Subcutaneous abdominal adipose tissue (tissue), 5 donors: ENCODE data around the gene GBP7.

ENCODE experiments used
- H3K27ac ChIP-seq: one replicate; pipeline ENCODE4 v1.7.0; 2013; ENCODE audit warnings: low read depth, mild to moderate bottlenecking, inconsistent platforms, low read length, moderate library complexity
- H3K27me3 ChIP-seq, 5 donors: one replicate each; pipeline ENCODE4 v1.7.0; 2013; ENCODE audit warnings: low read length in 5 of 5, inconsistent platforms in 1 of 5; ENCODE audit not compliant: control insufficient read depth in 5 of 5, insufficient read depth in 4 of 5
- H3K36me3 ChIP-seq, 5 donors: one replicate each; pipeline ENCODE4 v1.7.0; 2013; ENCODE audit warnings: low read length in 5 of 5; ENCODE audit not compliant: control insufficient read depth in 5 of 5, insufficient read depth in 5 of 5
- H3K4me1 ChIP-seq, 5 donors: one replicate each; pipeline ENCODE4 v1.7.0; 2013; ENCODE audit warnings: low read length in 5 of 5, mild to moderate bottlenecking in 3 of 5, moderate library complexity in 1 of 5; ENCODE audit not compliant: control insufficient read depth in 5 of 5, insufficient read depth in 5 of 5
- H3K4me3 ChIP-seq, 5 donors: one replicate each; pipeline ENCODE4 v1.7.0; 2013; ENCODE audit warnings: low read length in 5 of 5, low read depth in 1 of 5
- H3K9ac ChIP-seq, 5 donors: one replicate each; pipeline ENCODE4 v1.7.0; 2013; ENCODE audit warnings: low read length in 5 of 5, mild to moderate bottlenecking in 4 of 5, moderate library complexity in 3 of 5
- H3K9me3 ChIP-seq, 5 donors: one replicate each; pipeline ENCODE4 v1.7.0; 2013; ENCODE audit warnings: low read length in 5 of 5; ENCODE audit not compliant: control insufficient read depth in 5 of 5
- donor health status: healthy.
- donor health status: healthy.
- donor health status: healthy.
- donor health status: healthy.
- donor health status: healthy.

Gene GBP7

GRCh38 chr1:89172468-89173143, 3.2 kb downstream of the GBP7 start:
- Histone ChIP-seq H3K27me3 (no peaks in the 10 kb centered on the region), H3K4me3 (no peak overlapping the region), H3K27ac (no peak overlapping the region), H3K36me3 (no peaks in the 10 kb centered on the region), H3K9me3 (no peaks in the 10 kb centered on the region), H3K9ac (no peak overlapping the region), H3K4me1 (no peaks in the 10 kb centered on the region)

- Histone ChIP-seq H3K4me1 (no peaks in the 10 kb centered on the region), H3K9ac (no peak overlapping the region), H3K9me3 (no peaks in the 10 kb centered on the region), H3K36me3 (no peaks in the 10 kb centered on the region), H3K4me3 (no peak overlapping the region), H3K27me3 (no peaks in the 10 kb centered on the region), H3K27ac (no peak overlapping the region)
These were observed 4.8 kb downstream of the GBP7 start for GRCh38 chr1:89171067-89171438.

- Histone ChIP-seq H3K4me3 (no peak overlapping the region), H3K4me1 (no peaks in the 10 kb centered on the region), H3K9me3 (no peaks in the 10 kb centered on the region), H3K36me3 (no peaks in the 10 kb centered on the region), H3K27me3 (no peaks in the 10 kb centered on the region), H3K27ac (no peak overlapping the region), H3K9ac (no peak overlapping the region)
These were observed 5.4 kb downstream of the GBP7 start for GRCh38 chr1:89170170-89171066.

DNA sequence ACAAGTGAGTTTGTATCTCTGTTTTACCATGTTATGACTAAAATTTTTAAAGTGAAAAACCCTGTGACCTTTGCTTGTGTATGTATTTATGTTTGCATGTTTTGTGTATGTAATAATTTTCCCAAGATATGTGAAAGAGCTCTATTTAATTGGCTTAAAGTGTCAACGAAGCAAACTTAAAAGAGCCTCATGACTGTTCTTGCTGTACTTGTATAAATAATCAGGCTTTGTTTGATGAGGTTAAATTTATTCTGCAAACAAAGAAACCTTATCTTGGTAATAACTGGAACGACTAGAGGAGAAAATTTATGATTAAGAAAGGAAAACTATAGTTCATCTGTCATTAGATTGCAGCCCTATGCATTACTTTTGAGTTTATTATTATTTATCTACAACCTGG, 6.6 kb downstream of the GBP7 start:
- Histone ChIP-seq H3K36me3 (no peaks in the 10 kb centered on the region), H3K27me3 (no peaks in the 10 kb centered on the region), H3K4me1 (no peaks in the 10 kb centered on the region), H3K9me3 (no peaks in the 10 kb centered on the region), H3K4me3 (no peak overlapping the region), H3K9ac (no peak overlapping the region), H3K27ac (no peak overlapping the region)

DNA sequence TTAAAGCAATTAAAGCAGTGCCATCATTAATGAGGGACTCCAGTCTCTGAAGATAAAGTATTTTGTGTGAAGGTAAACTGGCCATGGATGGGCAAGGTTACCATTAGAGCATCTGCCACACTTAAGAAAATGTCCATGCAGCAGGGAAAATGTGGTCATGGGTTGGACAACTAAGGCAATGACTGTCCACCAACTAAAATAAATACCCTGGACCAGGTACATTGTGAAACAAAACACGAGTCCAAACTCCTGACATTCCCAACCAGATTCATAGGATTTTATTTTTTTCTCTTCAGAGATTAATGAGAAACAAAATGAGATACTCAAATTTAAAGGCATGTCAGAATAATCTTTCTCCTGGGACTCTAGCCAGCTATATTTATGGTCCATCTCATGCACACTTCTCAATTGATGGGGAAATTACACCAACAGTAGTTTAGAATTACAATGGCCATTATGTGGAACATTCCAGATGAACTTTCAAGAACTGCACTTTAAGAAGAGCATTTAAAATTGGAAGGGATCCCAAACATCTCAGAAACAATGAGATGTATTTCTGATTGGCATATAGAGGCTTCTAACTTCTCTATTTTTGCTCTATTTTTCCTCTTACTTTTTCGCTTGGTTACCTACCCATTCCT, 8.1 kb downstream of the GBP7 start:
- no peak overlapping the region for H3K4me3 ChIP-seq
- no peaks in the 10 kb centered on the region for H3K27me3 ChIP-seq
- H3K36me3 ChIP-seq, result no peaks in the 10 kb centered on the region
- H3K9ac ChIP-seq, result no peak overlapping the region
- no peaks in the 10 kb centered on the region for H3K9me3 ChIP-seq
- no peak overlapping the region for H3K27ac ChIP-seq
- no peaks in the 10 kb centered on the region for H3K4me1 ChIP-seq

DNA sequence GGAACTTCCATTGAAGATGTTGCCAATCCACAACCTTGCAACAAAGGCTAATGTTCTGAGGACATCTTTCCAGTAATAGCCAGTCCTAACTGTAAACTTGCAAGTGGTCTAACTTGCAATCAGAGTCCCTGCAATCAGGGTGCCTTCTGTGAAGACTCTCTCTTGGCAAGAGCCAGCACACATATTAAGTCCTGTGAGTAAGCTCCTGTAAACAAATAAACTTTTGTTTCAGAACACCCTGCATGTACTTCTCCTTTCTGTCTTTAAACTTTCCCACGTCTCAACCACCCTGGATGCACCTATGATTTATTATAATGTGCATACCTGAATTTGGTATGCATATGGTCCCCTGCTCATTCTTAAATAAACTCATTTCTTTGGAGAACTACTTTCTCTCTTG, 9.1 kb downstream of the GBP7 start:
- Histone ChIP-seq H3K9ac (no peak overlapping the region), H3K27me3 (no peaks in the 10 kb centered on the region), H3K4me3 (no peak overlapping the region), H3K36me3 (no peaks in the 10 kb centered on the region), H3K4me1 (no peaks in the 10 kb centered on the region), H3K9me3 (no peaks in the 10 kb centered on the region), H3K27ac (no peak overlapping the region)

- Histone ChIP-seq H3K27me3 (no peaks in the 10 kb centered on the region), H3K27ac (no peak overlapping the region), H3K9me3 (peaks cover 0 to 4% (median 0%) of the 10 kb centered on the region in 5 donors), H3K4me1 (no peaks in the 10 kb centered on the region), H3K4me3 (no peak overlapping the region), H3K36me3 (no peaks in the 10 kb centered on the region), H3K9ac (no peak overlapping the region)
These were observed 10.0 kb downstream of the GBP7 start for GRCh38 chr1:89165811-89166210.

DNA sequence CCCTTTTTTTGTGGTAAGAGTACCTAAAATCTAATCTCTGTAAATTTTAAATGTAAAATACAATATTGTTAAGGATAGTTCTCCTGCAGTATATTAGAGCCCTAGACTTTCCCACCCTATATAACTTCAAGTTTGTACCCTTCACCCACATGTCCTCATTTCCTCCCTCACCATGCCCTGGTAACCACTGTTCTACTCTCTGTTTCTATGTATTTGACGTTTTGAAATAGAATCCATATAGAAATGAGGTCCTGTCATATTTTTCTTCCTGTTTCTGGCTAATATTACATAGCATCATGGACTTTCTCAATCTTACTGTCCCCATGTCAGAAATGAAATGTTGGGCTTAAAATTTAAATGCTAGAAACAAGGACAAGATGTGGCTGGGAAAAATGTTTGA, 24.8 kb downstream of the GBP7 start:
- Histone ChIP-seq H3K4me3 (no peak overlapping the region), H3K27ac (no peak overlapping the region)

GRCh38 chr1:89149976-89150375, 25.8 kb downstream of the GBP7 start:
- H3K27ac ChIP-seq, result no peak overlapping the region
- H3K4me1 ChIP-seq, result no peaks in the 10 kb centered on the region
- no peaks in the 10 kb centered on the region for H3K27me3 ChIP-seq
- no peak overlapping the region for H3K4me3 ChIP-seq
- no peaks in the 10 kb centered on the region for H3K9me3 ChIP-seq
- H3K36me3 ChIP-seq, result no peaks in the 10 kb centered on the region
- no peak overlapping the region for H3K9ac ChIP-seq

More for the DNA sequence above, 24.8 kb downstream of the GBP7 start:
- Histone ChIP-seq H3K9ac (no peak overlapping the region), H3K9me3 (no peaks in the 10 kb centered on the region), H3K27me3 (no peaks in the 10 kb centered on the region), H3K4me1 (no peaks in the 10 kb centered on the region), H3K36me3 (no peaks in the 10 kb centered on the region)

DNA sequence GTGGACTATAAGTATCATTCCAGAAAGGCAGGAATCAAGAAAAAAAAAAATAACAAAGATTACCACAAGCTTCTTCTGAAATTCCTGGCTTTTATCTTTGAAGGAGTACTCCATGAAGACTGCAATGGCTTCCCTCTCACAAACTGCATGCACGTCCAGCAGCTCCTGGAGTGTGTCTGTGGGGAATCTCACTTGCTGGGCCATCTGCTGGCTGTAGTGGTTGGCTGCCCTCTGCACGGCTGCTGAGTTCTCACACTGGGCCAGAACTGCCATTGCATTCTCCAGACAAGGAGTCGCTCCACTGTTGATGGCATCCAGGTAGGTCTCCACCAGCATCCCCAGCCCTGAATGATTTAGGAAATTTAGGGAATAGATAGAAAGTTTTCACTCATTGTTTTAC, 26.6 kb downstream of the GBP7 start:
- Histone ChIP-seq H3K4me1 (no peaks in the 10 kb centered on the region), H3K9me3 (no peaks in the 10 kb centered on the region), H3K4me3 (no peak overlapping the region), H3K36me3 (no peaks in the 10 kb centered on the region), H3K27ac (no peak overlapping the region), H3K9ac (no peak overlapping the region), H3K27me3 (no peaks in the 10 kb centered on the region)
